A673 (cell line): ENCODE data around the gene TMEM236.

Source experiments
- EZH2 ChIP-seq: fragments of 200-600 bp; sonication (generic); IDR thresholded peaks from 2 replicates; pipeline ENCODE4 v1.6.1; 2017; ENCODE audit warnings: borderline replicate concordance, low read depth, mild to moderate bottlenecking, mixed read lengths, antibody characterized with exemption, low read length; ENCODE audit not compliant: poor library complexity, severe bottlenecking
- TF ChIP-seq, protein P1 (sequence below): fragments of 300-800, 200-600 bp; sonication (generic); conservative IDR thresholded peaks from 2 replicates; pipeline ENCODE4 v1.5.1; 2017; ENCODE audit warnings: low read depth, mild to moderate bottlenecking, antibody characterized with exemption, low read length, moderate library complexity, mixed read lengths

GRCh38 chr10:17784688-17785087, 32.7 kb downstream of the TMEM236 start:
- TF ChIP-seq, protein P1, sequence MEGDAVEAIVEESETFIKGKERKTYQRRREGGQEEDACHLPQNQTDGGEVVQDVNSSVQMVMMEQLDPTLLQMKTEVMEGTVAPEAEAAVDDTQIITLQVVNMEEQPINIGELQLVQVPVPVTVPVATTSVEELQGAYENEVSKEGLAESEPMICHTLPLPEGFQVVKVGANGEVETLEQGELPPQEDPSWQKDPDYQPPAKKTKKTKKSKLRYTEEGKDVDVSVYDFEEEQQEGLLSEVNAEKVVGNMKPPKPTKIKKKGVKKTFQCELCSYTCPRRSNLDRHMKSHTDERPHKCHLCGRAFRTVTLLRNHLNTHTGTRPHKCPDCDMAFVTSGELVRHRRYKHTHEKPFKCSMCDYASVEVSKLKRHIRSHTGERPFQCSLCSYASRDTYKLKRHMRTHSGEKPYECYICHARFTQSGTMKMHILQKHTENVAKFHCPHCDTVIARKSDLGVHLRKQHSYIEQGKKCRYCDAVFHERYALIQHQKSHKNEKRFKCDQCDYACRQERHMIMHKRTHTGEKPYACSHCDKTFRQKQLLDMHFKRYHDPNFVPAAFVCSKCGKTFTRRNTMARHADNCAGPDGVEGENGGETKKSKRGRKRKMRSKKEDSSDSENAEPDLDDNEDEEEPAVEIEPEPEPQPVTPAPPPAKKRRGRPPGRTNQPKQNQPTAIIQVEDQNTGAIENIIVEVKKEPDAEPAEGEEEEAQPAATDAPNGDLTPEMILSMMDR: no peak
- no peak for TF ChIP-seq EZH2
